GM21526 (cell line): Measurements from ENCODE around the gene BLTP3A.
"Not testable (repeated sequence)": the region's sequence is repeated elsewhere in the genome, so short reads cannot be mapped to it uniquely, and the experiment has no call there.

ENCODE experiments used
- ATAC-seq: cut with Tn5 transposase; IDR thresholded peaks from one replicate; pipeline ENCODE4 v1.9.1; 2021; ENCODE audit warnings: moderate library complexity; ENCODE audit not compliant: unreplicated experiment, low FRiP score

The BLTP3A gene

GRCh38 chr6:34791701-34792604 lies at the start of gene BLTP3A:
Gene BLTP3A, plus strand, starts transcription at chr6:34792083. Its CDS starts 168 bp downstream, at chr6:34792251.
- ATAC-seq, result peak; percentile 82

GRCh38 chr6:34742094-34742493 lies 49.8 kb upstream of the BLTP3A start:
- ATAC-seq, result no peak

- ATAC-seq, result no peak
These were observed 48.1 kb upstream of the BLTP3A start for GRCh38 chr6:34743625-34744293.

- ATAC-seq, result not testable (repeated sequence)
These were observed 47.6 kb upstream of the BLTP3A start for GRCh38 chr6:34744294-34744647.

GRCh38 chr6:34745277-34746103 lies 46.4 kb upstream of the BLTP3A start:
- no peak for ATAC-seq

GRCh38 chr6:34746104-34746846 lies 45.6 kb upstream of the BLTP3A start:
- no peak for ATAC-seq

GRCh38 chr6:34748757-34749156 lies 43.1 kb upstream of the BLTP3A start:
- no peak for ATAC-seq

- not testable (repeated sequence) for ATAC-seq
These were observed 35.4 kb upstream of the BLTP3A start for GRCh38 chr6:34756513-34756856.

- ATAC-seq, result no peak
These were observed 34.1 kb upstream of the BLTP3A start for GRCh38 chr6:34757687-34758274.

- ATAC-seq, result no peak
These were observed 31.8 kb upstream of the BLTP3A start for GRCh38 chr6:34760108-34760507.

- not testable (repeated sequence) for ATAC-seq
These were observed 30.2 kb upstream of the BLTP3A start for GRCh38 chr6:34761681-34762080.

- no peak for ATAC-seq
These were observed 23.7 kb upstream of the BLTP3A start for GRCh38 chr6:34768148-34768547.

GRCh38 chr6:34771727-34772126 lies 20.2 kb upstream of the BLTP3A start:
- no peak for ATAC-seq

- no peak for ATAC-seq
These were observed 18.9 kb upstream of the BLTP3A start for GRCh38 chr6:34772940-34773339.

- ATAC-seq, result no peak
These were observed 18.0 kb upstream of the BLTP3A start for GRCh38 chr6:34773916-34774315.

GRCh38 chr6:34774967-34775366 lies 16.9 kb upstream of the BLTP3A start:
- ATAC-seq, result no peak

- ATAC-seq, result not testable (repeated sequence)
These were observed 6.5 kb upstream of the BLTP3A start for GRCh38 chr6:34785375-34785774.

GRCh38 chr6:34787152-34787551 lies 4.7 kb upstream of the BLTP3A start:
- ATAC-seq, result not testable (repeated sequence)

- ATAC-seq, result no peak
These were observed 3.8 kb upstream of the BLTP3A start for GRCh38 chr6:34788111-34788510.

- ATAC-seq, result peak; percentile 20
These were observed 651 bp upstream of the BLTP3A start for GRCh38 chr6:34791164-34791700.
